OCI-LY1 (cell line): ENCODE results near the gene TRPV5.

Experiments
- H2AFZ ChIP-seq: fragments of 200-600 bp; sonication (generic), shearing (Covaris generic); 2 replicates; pipeline ENCODE4 v1.6.0; 2014; ENCODE audit warnings: antibody characterized with exemption, mild to moderate bottlenecking, low read length
- H3F3A ChIP-seq: fragments of 200-600 bp; sonication (generic), shearing (Covaris generic); 2 replicates; pipeline ENCODE4 v1.6.0; 2014; ENCODE audit warnings: mild to moderate bottlenecking, antibody characterized with exemption, low read length, moderate library complexity; ENCODE audit not compliant: insufficient read depth
- H3K27ac ChIP-seq: fragments of 200-600 bp; sonication (generic); 2 replicates; pipeline ENCODE4 v1.5.1; 2014; ENCODE audit warnings: low read length, mixed run types, mild to moderate bottlenecking, low read depth; ENCODE audit not compliant: poor library complexity, severe bottlenecking
- H3K27me3 ChIP-seq: fragments of 200-600 bp; sonication (generic); 2 replicates; pipeline ENCODE4 v1.6.0; 2014; ENCODE audit warnings: antibody characterized with exemption, mild to moderate bottlenecking, low read length, moderate library complexity; ENCODE audit not compliant: insufficient read depth
- H3K36me3 ChIP-seq: fragments of 200-600 bp; sonication (generic); 2 replicates; pipeline ENCODE4 v1.6.1; 2014; ENCODE audit warnings: mild to moderate bottlenecking, antibody characterized with exemption, low read length, moderate library complexity, mixed read lengths; ENCODE audit not compliant: insufficient read depth
- H3K4me1 ChIP-seq: fragments of 200-600 bp; sonication (generic); 2 replicates; pipeline ENCODE4 v1.5.1; 2014; ENCODE audit warnings: mild to moderate bottlenecking, low read length, moderate library complexity; ENCODE audit not compliant: insufficient read depth, severe bottlenecking
- H3K4me2 ChIP-seq: fragments of 200-600 bp; sonication (generic), shearing (Covaris generic); 2 replicates; pipeline ENCODE4 v1.6.1; 2014; ENCODE audit warnings: low read length
- H3K4me3 ChIP-seq: fragments of 200-600 bp; sonication (generic); 2 replicates; pipeline ENCODE4 v1.5.1; 2014; ENCODE audit warnings: low read length, low read depth, mild to moderate bottlenecking, mixed read lengths; ENCODE audit not compliant: poor library complexity, severe bottlenecking
- H3K79me2 ChIP-seq: fragments of 200-600 bp; shearing (Covaris generic); 2 replicates; pipeline ENCODE4 v1.6.1; 2016; ENCODE audit warnings: mixed run types, low read length, mixed read lengths; ENCODE audit not compliant: insufficient read depth
- H3K9ac ChIP-seq: fragments of 200-600 bp; sonication (generic), shearing (Covaris generic); 2 replicates; pipeline ENCODE4 v1.6.1; 2014; ENCODE audit warnings: mild to moderate bottlenecking, low read length, mixed read lengths
- H3K9me2 ChIP-seq: fragments of 200-600 bp; sonication (generic), shearing (Covaris generic); 2 replicates; pipeline ENCODE4 v1.6.1; 2014; ENCODE audit warnings: low read depth, mild to moderate bottlenecking, low read length, mixed read lengths
- H3K9me3 ChIP-seq: fragments of 200-600 bp; shearing (Covaris generic); 2 replicates; pipeline ENCODE4 v1.6.1; 2014; ENCODE audit warnings: low read length, mixed read lengths
- H4K20me1 ChIP-seq: fragments of 200-600 bp; sonication (generic), shearing (Covaris generic); 2 replicates; pipeline ENCODE4 v1.6.0; 2016; ENCODE audit warnings: mild to moderate bottlenecking, low read length; ENCODE audit not compliant: insufficient read depth
- CTCF ChIP-seq: fragments of 200-600 bp; sonication (generic), shearing (Covaris generic); IDR thresholded peaks from 2 replicates; pipeline ENCODE4 v1.5.1; 2017; ENCODE audit warnings: mild to moderate bottlenecking, antibody characterized with exemption, low read length, moderate library complexity, mixed read lengths
- EZH2 ChIP-seq: fragments of 200-600 bp; sonication (generic), shearing (Covaris generic); IDR thresholded peaks from 2 replicates; pipeline ENCODE4 v1.8.0; 2017; ENCODE audit warnings: borderline replicate concordance, mixed run types, mild to moderate bottlenecking, antibody characterized with exemption, low read length, moderate library complexity, mixed read lengths

The TRPV5 gene

GRCh38 chr7:142898377-142899170, 35.0 kb downstream of the TRPV5 start:
- Histone ChIP-seq H4K20me1 (no peaks in the 10 kb centered on the region), H3K36me3 (no peaks in the 10 kb centered on the region), H3K79me2 (no peaks in the 10 kb centered on the region), H2AFZ (no peak overlapping the region), H3K4me3 (no peak overlapping the region), H3K9ac (no peak overlapping the region), H3K9me2 (no peaks in the 10 kb centered on the region), H3K27ac (no peak overlapping the region), H3K4me1 (no peaks in the 10 kb centered on the region), H3K4me2 (no peak overlapping the region), H3F3A (no peaks in the 10 kb centered on the region), H3K27me3 (no peaks in the 10 kb centered on the region; the same call in 1 of the 2 replicates), H3K9me3 (no peaks in the 10 kb centered on the region)
- TF ChIP-seq EZH2 (no peak), CTCF (no peak)

GRCh38 chr7:142897691-142898090, 35.9 kb downstream of the TRPV5 start:
- H3K4me1 ChIP-seq, result no peaks in the 10 kb centered on the region
- no peaks in the 10 kb centered on the region; the same call in 1 of the 2 replicates for H3K27me3 ChIP-seq
- H3K9me2 ChIP-seq, result no peaks in the 10 kb centered on the region
- no peak overlapping the region for H3K4me2 ChIP-seq
- no peak overlapping the region for H3K9ac ChIP-seq
- H4K20me1 ChIP-seq, result no peaks in the 10 kb centered on the region
- no peak overlapping the region for H3K4me3 ChIP-seq
- H2AFZ ChIP-seq, result no peak overlapping the region
- no peak overlapping the region for H3K27ac ChIP-seq
- no peaks in the 10 kb centered on the region for H3K79me2 ChIP-seq
- H3F3A ChIP-seq, result no peaks in the 10 kb centered on the region
- TF ChIP-seq CTCF (no peak), EZH2 (no peak)
- no peaks in the 10 kb centered on the region for H3K9me3 ChIP-seq
- H3K36me3 ChIP-seq, result no peaks in the 10 kb centered on the region

- Histone ChIP-seq H3K9me2 (no peaks in the 10 kb centered on the region), H3K9me3 (no peaks in the 10 kb centered on the region), H3K79me2 (no peaks in the 10 kb centered on the region), H3K36me3 (no peaks in the 10 kb centered on the region), H3K27me3 (no peaks in the 10 kb centered on the region; the same call in 1 of the 2 replicates), H2AFZ (no peak overlapping the region), H3K4me2 (no peak overlapping the region), H3K27ac (no peak overlapping the region), H3K4me3 (no peak overlapping the region), H4K20me1 (no peaks in the 10 kb centered on the region), H3K4me1 (no peaks in the 10 kb centered on the region), H3K9ac (no peak overlapping the region), H3F3A (no peaks in the 10 kb centered on the region)
- TF ChIP-seq CTCF (no peak), EZH2 (no peak)
Measured at GRCh38 chr7:142896741-142897379, 36.7 kb downstream of the TRPV5 start.
